GM04503 (cell line): ENCODE data around the gene CDC16.
A peak's percentile ranks its signal among the peaks of the same experiment; 100 is the strongest.

Source experiments
- DNase-seq: peaks from one replicate; pipeline ENCODE4 v3.0.0-alpha.2; 2012; ENCODE audit warnings: low read depth

Gene CDC16

DNA sequence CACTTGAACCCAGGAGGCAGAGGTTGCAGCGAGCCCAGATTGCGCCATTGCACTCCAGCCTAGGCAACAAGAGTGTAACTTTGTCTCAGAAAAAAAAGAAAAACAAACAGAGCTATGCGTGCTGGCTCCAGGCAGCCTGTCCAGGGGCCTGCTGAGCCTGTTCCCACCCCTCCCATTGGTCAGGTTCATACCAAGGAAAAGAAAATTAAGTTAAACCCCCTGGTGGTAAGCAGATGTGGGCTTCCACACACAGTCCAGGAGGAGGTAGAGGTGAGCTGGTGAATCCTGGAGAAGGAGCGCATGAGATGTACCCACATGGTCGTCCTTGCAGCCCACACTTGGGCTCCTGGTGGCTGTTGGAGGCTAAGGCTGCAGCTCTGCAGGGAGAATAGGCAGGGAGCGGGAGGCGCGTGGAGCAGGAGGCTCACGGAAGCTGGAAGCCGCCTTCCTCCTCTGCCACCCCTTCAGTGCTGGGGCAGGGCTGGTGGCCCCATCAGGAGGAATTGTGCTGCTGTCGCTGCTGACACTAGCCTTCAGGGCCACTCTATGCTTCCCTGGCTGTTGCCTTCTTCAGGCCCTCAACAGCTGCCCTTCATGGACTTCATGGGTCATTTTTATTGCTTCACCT, 69.1 kb downstream of the CDC16 start:
- no peak for DNase-seq

DNA sequence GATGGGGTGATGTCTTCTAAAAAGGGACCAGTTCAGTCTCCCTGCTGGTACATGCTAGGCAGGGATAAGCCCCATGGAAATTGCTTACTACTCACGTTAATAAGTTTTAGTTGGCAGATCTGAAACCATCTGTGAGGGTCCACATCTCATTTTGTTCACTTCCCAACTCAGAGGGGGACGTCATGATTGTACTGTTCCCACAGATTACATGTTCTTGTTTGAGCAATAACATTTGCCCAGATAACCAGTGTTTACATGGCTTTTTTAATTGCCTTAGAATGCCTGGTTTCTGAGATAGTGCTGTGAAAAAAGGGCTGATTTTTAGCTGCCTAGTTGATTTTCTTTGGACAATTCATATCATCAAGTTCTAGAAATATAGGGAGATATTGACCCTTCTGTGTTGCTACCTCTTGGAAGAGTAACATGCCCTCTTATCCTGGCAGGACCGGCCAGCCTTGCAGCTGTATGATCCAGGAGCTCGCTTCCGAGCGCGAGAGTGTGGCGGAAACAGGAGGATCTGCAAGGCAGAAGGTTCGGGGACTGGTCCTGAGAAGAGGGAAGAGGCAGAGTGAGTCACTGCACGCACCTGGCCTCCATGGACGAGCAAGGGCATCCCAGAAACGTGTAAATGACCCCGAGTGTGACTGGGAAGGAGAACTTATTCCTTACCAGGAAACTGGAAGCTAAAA, 69.8 kb downstream of the CDC16 start:
- no peak for DNase-seq

DNA sequence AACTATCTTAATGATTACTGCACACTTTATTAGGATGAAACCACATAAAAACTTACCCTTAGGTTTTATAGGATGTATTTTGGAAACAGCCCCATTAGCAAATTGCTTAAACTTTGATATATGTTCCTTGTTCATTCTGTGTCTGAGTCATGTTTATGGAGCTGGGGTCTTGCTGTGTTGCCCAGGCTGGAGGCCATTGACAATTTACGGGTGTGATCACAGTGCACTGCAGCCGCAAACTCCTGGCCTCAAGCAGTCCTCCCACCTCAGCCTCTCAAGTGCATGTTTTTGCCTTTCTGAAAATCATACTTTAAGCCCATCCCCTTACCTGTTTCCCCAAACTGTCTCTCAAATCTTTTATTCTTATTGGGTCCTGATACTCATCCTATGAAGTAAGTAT, 74.4 kb downstream of the CDC16 start:
- DNase-seq, result no peak

DNA sequence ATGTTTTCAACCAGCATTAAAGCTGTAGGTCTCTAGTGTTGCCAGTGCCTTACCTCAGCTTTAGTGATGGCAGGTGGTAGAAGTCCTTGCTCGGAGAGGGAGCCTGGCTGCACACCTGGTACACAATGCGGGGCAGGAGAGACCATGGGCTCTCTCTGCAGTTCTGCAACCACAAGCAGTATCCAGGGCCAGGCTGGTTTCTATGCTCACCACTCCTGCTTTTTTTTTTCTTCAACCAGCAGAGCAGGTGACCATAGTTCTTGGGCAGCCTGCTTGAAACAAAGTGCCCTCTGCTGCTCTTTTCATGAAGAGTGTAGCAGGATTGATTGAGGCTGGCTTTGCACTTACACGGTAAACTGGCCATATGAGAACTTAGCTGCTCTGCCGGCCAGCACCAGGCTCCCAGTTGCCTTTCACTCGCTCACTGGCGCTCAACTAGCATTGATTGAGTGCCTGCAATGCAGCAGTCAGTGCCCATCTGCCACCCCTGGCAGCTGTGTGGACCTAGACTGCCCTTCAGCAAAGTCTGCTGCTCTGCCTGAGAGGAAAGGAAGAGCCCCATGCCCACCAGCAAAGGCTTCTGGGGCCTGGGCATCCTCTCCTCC, 75.2 kb downstream of the CDC16 start:
- DNase-seq, result no peak

DNA sequence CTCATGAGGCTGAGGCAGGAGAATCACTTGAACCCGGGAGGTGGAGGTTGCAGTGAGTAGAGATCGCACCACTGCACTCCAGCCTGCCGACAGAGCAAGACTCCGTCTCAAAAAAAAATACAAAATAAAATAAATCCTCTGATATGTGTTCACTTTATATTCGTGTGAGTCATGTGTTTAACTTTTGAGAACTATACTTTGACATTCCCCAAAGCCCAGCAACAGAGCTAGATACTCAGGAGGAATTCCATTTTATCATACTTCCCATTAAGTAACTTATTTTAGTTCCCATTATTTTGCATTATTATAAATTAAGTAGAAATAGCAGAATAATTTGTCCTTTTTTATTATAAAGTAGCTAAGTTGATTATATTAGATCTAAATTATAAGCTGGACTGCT, 76.3 kb downstream of the CDC16 start:
- DNase-seq, result no peak

DNA sequence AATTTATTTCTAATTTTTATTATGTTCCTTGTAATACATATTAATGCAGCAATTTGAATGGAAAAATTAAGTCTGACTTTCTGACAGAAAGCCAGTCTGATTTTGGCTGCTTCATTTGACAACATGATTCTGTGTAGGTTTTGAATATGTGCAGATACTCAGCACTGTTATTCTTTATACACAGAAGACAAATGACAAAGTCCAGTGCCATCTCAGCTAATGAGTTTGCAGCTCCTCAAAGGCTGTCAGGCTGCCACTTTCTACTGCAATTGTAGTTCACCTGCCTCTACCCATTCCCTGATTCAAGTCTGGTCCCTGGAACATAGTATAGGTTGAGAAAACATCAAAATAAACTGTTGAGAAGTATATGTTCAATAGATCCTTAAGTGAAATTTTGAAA, 76.7 kb downstream of the CDC16 start:
- no peak for DNase-seq

DNA sequence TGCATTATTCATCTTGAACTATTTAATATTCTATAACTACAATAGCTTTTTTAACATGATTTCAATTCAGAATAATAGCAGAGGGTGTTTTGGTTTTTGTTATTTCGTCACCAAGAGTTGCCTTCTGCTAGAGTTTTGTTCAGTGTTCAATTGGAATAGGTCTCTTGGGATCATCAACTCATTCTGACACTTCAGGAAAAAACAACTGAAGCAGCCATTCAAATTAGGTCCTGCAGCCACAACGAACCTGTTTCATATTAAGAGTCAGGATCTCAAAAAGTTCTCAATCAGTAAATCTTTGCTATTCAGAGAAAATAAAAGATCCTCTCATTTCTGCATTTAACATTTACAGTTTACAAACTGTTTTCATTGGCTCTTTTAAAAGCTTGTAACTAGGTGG, 77.2 kb downstream of the CDC16 start:
- no peak for DNase-seq

DNA sequence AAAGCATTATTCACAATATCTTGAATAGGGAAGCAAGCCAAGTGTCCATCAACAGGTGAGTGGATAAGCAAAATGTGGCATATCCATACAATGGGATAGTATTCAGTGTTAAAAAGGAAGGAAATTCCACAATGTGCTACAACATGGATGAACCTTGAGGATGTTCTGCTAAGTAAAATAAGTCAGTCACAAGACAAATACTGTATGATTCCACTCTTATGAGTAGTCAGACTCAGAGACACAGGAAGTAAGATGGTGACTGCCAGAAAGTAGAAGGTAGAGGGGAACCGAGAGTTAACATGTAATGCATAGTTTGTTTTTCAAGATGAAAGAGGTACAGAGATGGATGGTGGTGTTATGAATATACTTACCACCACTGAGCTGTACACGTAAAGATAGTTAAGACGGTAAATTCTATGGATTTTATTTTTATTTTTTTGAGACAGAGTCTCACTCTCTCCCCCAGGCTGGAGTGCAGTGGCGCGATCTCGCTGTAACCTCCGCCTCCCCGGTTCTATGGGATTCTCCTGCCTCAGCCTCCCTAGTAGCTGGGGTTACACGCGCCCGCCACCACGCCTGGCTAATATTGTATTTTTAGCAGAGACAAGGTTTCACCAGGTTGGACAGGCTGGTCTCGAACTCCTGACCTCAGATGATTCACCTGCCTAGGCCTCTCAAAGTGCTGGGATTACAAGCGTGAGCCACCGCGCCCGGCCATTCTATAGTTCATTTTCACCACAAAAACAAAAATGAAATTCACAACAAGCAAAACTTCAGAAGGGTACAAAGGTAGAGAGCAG, 78.6 kb downstream of the CDC16 start:
- DNase-seq, result no peak

DNA sequence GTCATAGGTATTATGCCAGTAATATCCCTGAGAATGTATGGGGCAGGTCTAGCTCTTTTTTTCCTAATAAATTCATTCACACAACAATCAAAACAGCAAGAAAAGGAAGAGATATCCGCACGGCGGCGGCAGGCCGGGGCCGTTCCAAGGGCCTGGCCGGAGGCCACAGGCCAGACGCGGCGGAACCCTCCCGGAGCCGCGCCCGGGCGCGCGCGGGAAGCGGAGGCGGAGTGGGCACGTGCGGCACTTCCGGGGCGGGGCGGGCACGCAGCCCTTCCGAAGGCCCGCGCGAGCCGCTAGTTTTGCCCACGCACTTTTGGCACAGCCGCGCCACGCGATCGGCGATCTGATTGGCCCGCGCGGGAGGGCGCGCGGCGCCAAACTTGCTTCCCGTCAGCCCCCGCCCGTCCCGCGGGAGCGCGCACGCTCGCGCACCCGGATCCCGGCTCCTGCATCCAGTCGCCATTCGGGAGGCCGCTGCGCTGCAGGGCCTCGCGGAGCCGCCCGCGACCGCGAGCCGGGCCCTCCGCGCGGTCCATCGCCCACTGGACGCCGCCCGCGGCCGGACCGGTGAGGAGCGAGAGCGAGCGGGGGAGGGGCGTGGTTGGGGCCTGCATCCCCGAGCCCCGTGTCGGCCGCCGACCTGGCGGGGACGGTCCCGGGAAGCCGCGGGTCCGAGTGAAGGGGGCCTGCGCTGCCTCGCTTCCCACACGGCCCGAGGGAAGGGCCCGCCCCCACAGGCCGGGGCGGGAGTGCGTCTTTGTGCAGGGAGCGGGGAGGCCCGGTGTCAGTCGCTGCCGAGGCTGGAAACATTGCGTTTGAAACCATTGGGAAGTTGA, 79.6 kb downstream of the CDC16 start, which contains the start of gene CHAMP1:
CHAMP1 (plus strand) TSS at position 430 of the 839 bp plus-strand sequence. CDS start 9,340 bp downstream, outside the sequence.
- peak; percentile 78 for DNase-seq

DNA sequence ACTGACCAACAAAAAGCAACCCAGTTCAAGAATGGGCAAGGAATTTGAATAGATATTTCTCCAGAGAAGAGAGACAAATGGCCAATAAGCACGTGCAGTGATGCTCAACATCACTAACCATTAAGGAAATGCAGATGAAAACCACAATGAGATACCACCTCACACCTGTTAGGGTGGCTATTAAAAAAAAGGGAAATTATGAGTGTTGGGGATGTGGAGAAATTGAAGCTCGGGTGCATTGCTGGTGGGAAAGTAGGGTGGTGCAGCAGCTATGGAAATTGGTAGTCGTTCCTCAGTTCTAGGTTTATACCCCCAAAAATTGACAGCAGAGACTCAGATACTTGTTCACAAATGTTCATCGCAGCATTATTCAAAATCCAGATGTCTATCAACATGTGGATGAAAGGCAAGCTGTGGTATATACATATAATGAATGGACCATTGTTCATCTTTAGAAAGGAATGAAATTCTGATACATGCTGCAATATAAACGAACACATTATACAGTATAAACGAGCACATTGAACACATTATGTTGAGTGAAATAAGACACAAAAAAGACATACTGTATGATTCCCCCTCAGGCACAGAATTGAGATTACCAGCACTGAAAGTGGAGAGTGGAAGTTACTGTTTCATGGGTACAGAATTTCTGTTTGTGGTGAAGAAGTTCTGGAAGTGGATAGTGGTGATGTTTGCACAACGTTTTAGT, 80.5 kb downstream of the CDC16 start:
- DNase-seq, result no peak

DNA sequence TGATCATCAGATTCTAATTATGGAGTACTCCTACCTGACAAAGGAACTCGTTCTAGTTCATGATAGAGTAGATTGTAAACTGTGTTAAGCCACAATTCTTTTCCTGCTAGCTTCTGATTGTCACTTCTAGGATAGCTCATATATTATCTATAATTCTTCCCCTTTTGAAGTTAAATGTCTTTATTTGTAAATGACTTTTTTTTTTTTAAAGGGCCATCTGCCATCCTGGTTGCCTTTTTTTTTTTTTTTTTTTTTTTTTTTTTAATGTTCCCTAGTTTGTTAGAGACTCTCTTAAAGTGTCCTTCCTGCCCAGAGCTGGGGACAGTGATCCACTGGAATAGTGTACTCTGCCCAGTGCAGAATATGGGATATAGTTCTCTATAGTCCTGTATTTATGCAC, 83.9 kb downstream of the CDC16 start:
- no peak for DNase-seq

DNA sequence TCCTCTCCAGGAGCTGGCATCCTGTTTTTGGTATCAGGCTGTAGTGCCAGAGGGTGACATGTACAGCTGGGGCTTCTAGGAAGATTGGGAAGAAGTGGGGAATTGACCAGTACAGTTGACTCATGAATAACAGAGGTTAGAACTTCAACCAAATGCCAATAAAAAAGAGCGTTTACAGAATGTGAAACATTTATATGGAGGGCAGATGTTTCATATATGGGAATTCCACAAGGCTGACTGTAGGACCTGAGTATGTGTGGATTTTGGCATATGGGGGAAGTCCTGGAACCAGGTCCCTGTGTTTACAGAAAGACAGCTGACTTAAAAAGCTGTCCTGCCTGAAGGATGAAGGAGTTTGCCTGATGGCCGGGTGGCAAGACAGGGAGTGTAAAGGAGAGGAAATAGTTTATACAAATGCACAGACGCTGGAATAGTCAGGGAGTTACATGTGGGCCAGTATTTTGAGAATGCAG, 84.8 kb downstream of the CDC16 start:
- DNase-seq, result peak; percentile 82

DNA sequence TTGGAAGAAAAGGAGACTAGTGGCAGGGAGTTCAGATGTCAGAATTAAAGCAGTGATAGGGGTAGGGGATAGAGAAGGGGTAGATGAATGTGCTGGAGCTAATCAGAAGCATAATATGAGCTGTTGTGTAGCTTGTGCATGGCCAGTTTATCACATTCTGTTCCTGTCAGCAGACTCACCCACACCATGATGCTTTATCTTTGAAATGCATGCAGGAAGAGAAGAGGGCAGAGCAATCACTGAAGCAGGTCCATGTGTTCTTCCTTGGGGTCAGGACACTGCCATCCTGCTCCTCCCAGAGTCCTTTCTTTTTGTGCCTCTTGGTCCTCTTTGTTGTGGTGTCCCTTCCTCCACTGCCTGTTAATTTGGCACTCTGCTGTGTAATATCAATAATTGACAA, 85.4 kb downstream of the CDC16 start:
- no peak for DNase-seq

DNA sequence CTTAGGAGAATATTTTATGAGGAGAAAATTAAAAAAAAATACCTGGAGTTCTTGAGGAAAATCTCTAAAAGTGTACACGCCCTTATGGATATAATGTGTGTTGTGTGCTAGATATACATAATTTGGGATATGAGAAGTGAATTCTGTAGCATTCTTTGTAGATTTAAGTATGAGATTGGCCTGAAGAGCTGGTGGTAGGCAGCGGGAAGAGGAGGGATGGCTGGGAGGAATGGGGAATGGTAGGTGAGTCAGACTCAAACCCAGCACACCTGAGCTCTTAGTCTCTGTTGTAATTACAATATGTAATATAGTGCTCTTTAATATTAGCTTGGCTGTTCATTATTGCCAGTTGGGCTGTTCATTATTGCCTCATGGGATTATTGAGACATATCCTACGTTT, 86.6 kb downstream of the CDC16 start:
- no peak for DNase-seq
